Activated T-helper 1 cell treated with anti-CD3 and anti-CD28 coated beads, Interleukin-12 subunit alpha, Interleukin-12 subunit beta, Interleukin-2, Interleukin-4 antibody, amounts not matched to agents 30 ng/mL and 10 ng/mL and 1 ng/mL, durations not matched to agents 14 hours and 24 hours and 36 hours (primary cell): ENCODE data around the gene FBXO2. TPM values are rescaled to one million over a fixed set of nuclear protein-coding genes. Genes with fewer than 3 reads are reported as not detected.
"Not testable (repeated sequence)": the region's sequence is repeated elsewhere in the genome, so short reads cannot be mapped to it uniquely, and the experiment has no call there.

Experiments
- DNase-seq: peaks from one replicate; pipeline ENCODE4 v3.0.0; 2021; ENCODE audit warnings: low spot score
- H3K27ac Mint-ChIP-seq: one replicate; pipeline ENCODE4 v1.8.0; 2021; ENCODE audit warnings: mild to moderate bottlenecking, mixed read lengths
- H3K27me3 Mint-ChIP-seq: one replicate; pipeline ENCODE4 v1.8.0; 2022; ENCODE audit warnings: mild to moderate bottlenecking, moderate library complexity, mixed read lengths; ENCODE audit not compliant: insufficient read depth
- H3K36me3 Mint-ChIP-seq: one replicate; pipeline ENCODE4 v1.8.0; 2021; ENCODE audit warnings: low read depth, mixed read lengths
- H3K4me1 Mint-ChIP-seq: one replicate; pipeline ENCODE4 v1.8.0; 2021; ENCODE audit warnings: low read depth, mixed read lengths
- H3K4me3 Mint-ChIP-seq: one replicate; pipeline ENCODE4 v1.8.0; 2021; ENCODE audit warnings: mild to moderate bottlenecking, moderate library complexity, mixed read lengths
- H3K9me3 Mint-ChIP-seq: one replicate; pipeline ENCODE4 v1.8.0; 2021; ENCODE audit warnings: mixed read lengths
- intact Hi-C: fragments of 100-400 bp; cut with micrococcal nuclease; formaldehyde crosslinking; loops from one replicate; pipeline ENCODE4 v1.15.1; 2024
- total RNA-seq: library from RNA; stranded (reverse); gene quantifications from 2 replicates; pipeline ENCODE4 v1.2.3, GENCODE V29; 2022

FBXO2 gene
- total RNA-seq, 1 donor from 2014 or later, result 0.60 TPM

DNA sequence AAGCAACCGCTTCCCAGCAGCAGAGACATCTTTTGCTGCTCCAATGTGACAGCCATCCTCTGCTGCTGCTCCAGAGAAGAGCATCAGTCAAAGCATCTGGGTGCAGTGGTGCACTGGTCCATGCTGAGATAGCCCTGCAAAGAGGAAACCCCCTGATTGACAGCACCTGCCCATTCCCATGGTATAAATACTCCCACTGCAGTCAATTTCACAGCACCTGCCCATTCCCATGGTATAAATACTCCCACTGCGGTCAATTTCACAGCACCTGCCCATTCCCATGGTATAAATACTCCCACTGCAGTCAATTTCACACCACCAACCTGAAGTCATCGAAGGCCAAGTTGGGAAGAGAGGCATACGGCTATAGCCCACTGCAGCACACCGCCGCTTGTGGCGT, 25.5 kb downstream of the FBXO2 start:
- Mint-ChIP-seq H3K4me3 (no peak overlapping the region), H3K9me3 (no peaks in the 10 kb centered on the region), H3K36me3 (no peaks in the 10 kb centered on the region), H3K4me1 (no peaks in the 10 kb centered on the region), H3K27me3 (peaks cover 8% of the 10 kb centered on the region), H3K27ac (no peak overlapping the region)
- intact Hi-C loops, result no loop called here
- no peak for DNase-seq

DNA sequence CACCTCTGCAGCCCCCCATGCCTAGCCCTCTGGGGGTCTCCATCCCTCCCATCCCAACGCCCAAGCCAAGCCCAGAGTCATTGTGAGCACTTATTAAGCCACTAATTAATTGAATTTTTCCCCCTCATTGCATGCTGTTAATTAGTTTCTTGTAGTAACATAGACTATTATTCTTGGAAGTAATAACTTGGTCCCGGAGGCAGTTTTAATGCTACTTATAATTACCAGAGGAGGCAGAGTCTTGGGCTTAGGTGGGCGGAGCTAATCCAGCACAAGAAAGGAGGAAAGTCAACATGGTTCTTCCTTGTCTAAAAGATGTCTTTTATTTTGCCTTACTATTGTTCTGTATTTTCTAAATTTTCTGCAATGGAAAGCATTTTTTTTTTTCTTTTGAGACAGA, 27.7 kb downstream of the FBXO2 start:
- H3K27ac Mint-ChIP-seq, result no peak overlapping the region

DNA sequence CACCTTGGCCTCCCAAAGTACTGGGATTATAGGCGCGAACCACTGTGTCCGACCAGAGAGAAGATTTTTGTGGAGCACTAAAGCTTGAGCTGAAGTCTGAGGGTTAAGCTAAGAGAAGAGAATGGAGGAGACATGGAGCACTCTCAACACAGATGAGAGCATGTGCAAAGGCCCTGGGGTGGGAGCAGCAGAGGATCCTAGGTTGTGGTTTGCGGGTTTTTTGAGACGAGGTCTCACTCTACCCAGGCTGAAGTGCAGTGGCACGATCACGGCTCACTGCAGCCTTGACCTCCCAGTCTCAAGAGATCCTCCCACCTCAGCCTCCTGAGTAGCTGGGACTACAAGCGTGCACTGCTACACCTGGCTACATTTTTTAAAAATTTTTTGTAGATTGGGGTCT, 30.5 kb downstream of the FBXO2 start:
- H3K27me3 Mint-ChIP-seq, result peaks cover 13% of the 10 kb centered on the region
- H3K4me3 Mint-ChIP-seq, result no peak overlapping the region
- H3K4me1 Mint-ChIP-seq, result no peaks in the 10 kb centered on the region
- intact Hi-C loops, result no loop called here
- DNase-seq, result no peak
- H3K27ac Mint-ChIP-seq, result no peak overlapping the region
- H3K36me3 Mint-ChIP-seq, result no peaks in the 10 kb centered on the region
- H3K9me3 Mint-ChIP-seq, result no peaks in the 10 kb centered on the region

More for the DNA sequence above, 27.7 kb downstream of the FBXO2 start:
- H3K9me3 Mint-ChIP-seq, result no peaks in the 10 kb centered on the region
- peaks cover 14% of the 10 kb centered on the region for H3K27me3 Mint-ChIP-seq
- no peaks in the 10 kb centered on the region for H3K4me1 Mint-ChIP-seq
- DNase-seq, result no peak
- H3K4me3 Mint-ChIP-seq, result no peak overlapping the region
- intact Hi-C loops, result no loop called here
- H3K36me3 Mint-ChIP-seq, result no peaks in the 10 kb centered on the region

DNA sequence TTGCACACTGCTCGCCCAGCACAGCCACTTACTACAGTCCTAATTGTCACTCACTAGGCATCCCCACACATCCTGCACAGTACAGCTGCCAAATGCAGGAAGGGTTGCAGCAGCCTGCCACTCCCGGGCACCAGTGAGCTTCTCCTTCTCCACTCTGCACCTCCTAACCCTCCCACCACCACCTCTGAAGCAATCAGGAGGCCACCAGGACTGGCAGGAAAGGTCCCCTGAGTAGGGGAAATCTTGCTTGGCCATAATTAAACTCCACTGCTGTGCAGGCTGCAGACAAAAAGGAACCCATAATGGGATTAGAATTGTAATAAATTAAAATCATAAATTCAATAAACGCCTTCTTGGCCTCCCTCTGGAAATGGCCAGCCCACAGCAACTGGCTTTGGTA, 31.8 kb downstream of the FBXO2 start:
- intact Hi-C loops, result no loop called here

DNA sequence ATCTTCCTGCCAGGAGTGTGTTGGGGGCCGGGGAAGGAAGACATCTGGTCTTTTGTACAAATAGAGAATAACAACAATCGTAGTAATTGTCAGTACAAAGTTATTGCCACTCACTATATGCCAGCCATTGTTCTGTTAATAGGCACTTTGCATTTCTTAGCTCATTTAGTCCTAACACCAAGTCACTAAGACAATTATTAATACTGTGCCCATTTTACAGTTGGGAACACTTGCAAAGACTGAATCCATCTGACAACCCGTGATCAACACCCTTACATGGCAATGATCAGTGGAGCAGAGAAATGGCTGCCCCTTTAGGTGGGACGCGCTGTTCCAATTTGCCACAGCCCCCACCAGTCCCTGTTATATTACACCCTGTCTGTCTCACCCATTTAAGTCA, 33.3 kb downstream of the FBXO2 start:
- intact Hi-C loops, result no loop called here
- no peak overlapping the region for H3K27ac Mint-ChIP-seq
- H3K9me3 Mint-ChIP-seq, result no peaks in the 10 kb centered on the region
- H3K27me3 Mint-ChIP-seq, result peaks cover 6% of the 10 kb centered on the region
- no peaks in the 10 kb centered on the region for H3K4me1 Mint-ChIP-seq
- H3K36me3 Mint-ChIP-seq, result no peaks in the 10 kb centered on the region
- H3K4me3 Mint-ChIP-seq, result no peak overlapping the region
- DNase-seq, result no peak

More for the DNA sequence above, 31.8 kb downstream of the FBXO2 start:
- Mint-ChIP-seq H3K36me3 (no peaks in the 10 kb centered on the region), H3K4me3 (no peak overlapping the region), H3K27me3 (peaks cover 12% of the 10 kb centered on the region), H3K4me1 (no peaks in the 10 kb centered on the region), H3K27ac (no peak overlapping the region), H3K9me3 (no peaks in the 10 kb centered on the region)
- DNase-seq, result no peak

DNA sequence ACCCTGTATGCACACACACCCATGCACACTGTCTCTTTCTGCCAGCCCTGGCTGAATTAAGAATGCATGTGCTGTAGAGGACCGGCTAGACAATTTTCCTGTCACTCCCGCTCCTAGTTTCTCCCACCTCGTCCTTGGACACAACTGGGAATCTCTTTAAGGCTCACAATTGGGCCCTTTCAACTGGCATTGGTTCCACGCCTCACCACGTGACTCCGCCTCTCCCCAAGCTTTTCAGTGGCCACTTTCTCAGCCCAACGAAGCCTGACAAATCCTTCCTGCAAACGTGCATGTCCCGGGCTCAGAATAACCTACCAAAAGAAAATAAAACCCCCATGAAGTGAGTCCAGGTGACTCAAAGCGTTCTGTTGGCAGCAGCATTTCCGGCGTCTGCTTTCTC, 33.8 kb downstream of the FBXO2 start:
- H3K36me3 Mint-ChIP-seq, result no peaks in the 10 kb centered on the region
- peaks cover 6% of the 10 kb centered on the region for H3K27me3 Mint-ChIP-seq
- intact Hi-C loops, result no loop called here
- H3K4me1 Mint-ChIP-seq, result no peaks in the 10 kb centered on the region
- no peaks in the 10 kb centered on the region for H3K9me3 Mint-ChIP-seq
- H3K4me3 Mint-ChIP-seq, result no peak overlapping the region
- DNase-seq, result no peak
- H3K27ac Mint-ChIP-seq, result no peak overlapping the region

DNA sequence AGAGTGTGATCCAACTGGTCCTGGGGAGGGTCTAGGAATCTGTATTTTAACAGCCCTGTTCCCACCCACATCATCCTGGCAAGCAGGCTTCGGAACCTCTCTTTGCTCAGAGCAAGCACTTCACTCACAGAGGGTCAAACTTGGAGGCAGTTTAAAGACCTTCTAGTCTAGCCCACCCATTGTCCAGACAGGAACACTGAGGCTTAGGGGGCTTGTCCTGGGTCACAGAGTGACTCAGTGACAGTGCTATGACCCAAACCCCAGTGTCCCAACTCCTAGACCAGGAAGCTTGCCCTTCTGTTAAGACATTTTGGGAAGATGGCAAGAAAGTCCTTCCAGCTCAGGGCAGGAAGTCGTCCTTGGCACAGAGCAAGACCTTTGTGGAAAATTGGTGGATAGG, 36.5 kb downstream of the FBXO2 start:
- Mint-ChIP-seq H3K4me1 (no peaks in the 10 kb centered on the region), H3K27me3 (peaks cover 3% of the 10 kb centered on the region), H3K36me3 (no peaks in the 10 kb centered on the region), H3K9me3 (no peaks in the 10 kb centered on the region), H3K27ac (no peak overlapping the region), H3K4me3 (no peak overlapping the region)
- no peak for DNase-seq
- intact Hi-C loops, result no loop called here

DNA sequence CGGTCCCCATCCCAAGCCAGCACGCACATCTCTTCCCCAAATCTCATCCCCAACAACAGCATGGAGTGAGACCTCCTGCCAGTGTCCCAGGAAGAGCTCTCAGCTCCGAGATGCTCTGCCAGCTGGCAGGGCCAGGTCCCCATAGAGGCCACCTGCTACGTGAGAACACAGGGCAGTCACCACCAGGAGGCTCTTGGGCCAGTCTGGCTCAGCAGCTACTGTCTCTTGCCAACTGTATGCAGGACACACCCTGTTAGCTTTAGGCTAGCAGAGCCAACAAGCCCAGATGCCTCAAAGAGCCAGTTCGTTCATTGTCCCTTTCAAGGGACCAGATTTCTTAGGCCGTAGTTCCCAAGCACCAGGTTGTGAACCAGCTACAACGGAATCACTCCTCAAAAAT, 36.9 kb downstream of the FBXO2 start:
- H3K9me3 Mint-ChIP-seq, result no peaks in the 10 kb centered on the region
- peaks cover 3% of the 10 kb centered on the region for H3K27me3 Mint-ChIP-seq
- H3K36me3 Mint-ChIP-seq, result no peaks in the 10 kb centered on the region
- no peaks in the 10 kb centered on the region for H3K4me1 Mint-ChIP-seq
- no peak for DNase-seq
- H3K27ac Mint-ChIP-seq, result no peak overlapping the region
- intact Hi-C loops, result no loop called here
- no peak overlapping the region for H3K4me3 Mint-ChIP-seq

DNA sequence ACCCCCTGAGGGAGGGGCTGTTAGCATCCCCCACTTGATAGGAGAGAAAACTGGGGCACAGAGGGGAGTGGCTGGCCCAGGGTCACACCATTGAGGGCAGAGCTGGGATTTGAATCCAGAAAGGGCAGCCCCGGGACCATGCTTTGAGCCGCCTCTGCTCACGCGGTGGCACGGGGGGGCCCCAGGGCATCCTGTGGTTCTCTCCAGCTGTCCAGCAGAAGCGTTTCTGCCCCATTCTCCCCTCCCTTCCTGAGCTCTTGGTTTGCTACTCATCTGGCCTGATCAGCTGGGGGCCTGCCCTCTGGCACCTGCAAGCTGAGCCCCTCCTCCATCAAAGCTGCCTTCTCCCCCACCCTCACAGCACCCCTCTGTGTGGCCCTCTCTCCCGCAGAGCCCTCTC, 37.5 kb downstream of the FBXO2 start:
- H3K4me3 Mint-ChIP-seq, result no peak overlapping the region
- peaks cover 2% of the 10 kb centered on the region for H3K27me3 Mint-ChIP-seq
- no peaks in the 10 kb centered on the region for H3K36me3 Mint-ChIP-seq
- no peak overlapping the region for H3K27ac Mint-ChIP-seq
- H3K4me1 Mint-ChIP-seq, result no peaks in the 10 kb centered on the region
- intact Hi-C loops, result no loop called here
- H3K9me3 Mint-ChIP-seq, result no peaks in the 10 kb centered on the region
- DNase-seq, result no peak

DNA sequence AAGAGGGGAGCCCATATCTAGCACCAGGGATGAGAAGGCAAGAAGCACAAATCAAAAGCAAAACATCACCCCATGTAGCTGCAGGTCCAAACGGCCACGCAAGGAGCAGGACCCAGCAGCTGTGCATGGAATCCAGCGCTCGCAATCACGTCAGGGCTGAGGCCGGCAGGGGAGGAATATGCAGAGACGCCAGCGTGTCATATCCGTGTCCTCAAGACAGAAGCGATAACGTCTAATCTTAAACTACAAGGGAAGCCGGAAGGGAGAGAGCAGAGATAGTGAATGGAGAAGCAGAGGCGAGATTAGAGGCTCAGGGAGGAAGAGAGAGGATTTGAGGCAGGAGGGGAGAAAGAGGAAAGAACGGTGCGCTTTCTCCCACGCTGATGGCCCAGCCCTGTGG, 39.1 kb downstream of the FBXO2 start:
- DNase-seq, result no peak
- H3K9me3 Mint-ChIP-seq, result no peaks in the 10 kb centered on the region
- H3K4me1 Mint-ChIP-seq, result no peaks in the 10 kb centered on the region
- H3K27ac Mint-ChIP-seq, result no peak overlapping the region
- H3K36me3 Mint-ChIP-seq, result no peaks in the 10 kb centered on the region
- H3K27me3 Mint-ChIP-seq, result peaks cover 4% of the 10 kb centered on the region
- intact Hi-C loops, result no loop called here
- no peak overlapping the region for H3K4me3 Mint-ChIP-seq

DNA sequence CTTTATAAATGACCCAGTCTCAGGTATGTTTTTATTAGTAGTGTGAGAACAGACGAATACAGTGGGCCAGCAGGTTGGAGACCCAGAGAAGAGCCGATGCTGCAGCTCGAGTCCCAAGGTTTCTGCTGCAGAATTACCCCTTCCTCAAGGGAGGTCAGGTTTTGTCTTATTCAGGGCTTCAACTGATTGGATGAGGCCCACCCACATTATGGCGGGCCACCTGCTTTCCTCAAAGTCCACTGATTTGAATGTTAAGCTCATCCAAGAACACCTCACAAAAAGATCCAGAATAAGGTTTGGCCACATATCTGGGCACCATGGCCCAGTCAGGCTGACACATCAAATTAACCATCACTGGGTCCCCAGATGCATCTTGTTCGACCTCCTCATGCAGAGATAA, 40.9 kb downstream of the FBXO2 start:
- no peaks in the 10 kb centered on the region for H3K4me1 Mint-ChIP-seq
- no peak overlapping the region for H3K4me3 Mint-ChIP-seq
- DNase-seq, result no peak
- no peaks in the 10 kb centered on the region for H3K9me3 Mint-ChIP-seq
- H3K36me3 Mint-ChIP-seq, result no peaks in the 10 kb centered on the region
- H3K27ac Mint-ChIP-seq, result no peak overlapping the region
- H3K27me3 Mint-ChIP-seq, result peaks cover 4% of the 10 kb centered on the region
- intact Hi-C loops, result no loop called here

DNA sequence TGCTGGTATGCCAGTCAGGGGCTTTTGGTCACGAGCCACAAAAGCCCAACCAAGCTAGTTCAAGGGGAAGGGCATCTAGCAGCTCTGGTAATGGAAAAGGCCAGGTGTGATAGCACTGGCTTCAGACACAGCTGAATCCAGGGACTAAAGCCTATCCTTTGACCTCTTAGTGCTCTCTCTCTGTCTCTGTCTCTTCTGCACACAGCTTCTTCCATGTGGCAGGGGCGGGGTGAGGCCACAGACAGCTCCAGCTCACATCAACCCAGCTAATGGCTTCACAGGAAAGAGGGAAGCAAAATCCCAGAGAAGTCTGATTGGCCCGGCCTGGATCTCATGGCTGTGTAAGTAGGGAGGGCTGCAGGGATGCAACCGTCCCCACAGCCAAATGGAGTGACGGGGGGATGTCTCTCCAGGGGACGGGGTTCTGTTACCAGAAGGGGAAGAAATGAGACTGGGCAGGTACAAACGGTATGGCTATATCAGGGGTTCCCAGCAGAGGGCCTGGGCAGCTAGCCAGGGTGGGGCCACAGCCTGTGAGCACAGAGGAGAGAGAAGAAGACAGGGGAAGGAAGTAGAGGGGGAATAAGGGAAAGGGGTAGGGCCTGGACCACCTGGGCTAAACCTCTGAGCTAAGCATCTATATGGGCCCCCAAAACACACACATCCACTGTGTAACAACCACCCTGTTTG, 42.4 kb downstream of the FBXO2 start:
- no peak overlapping the region for H3K4me3 Mint-ChIP-seq
- peaks cover 4% of the 10 kb centered on the region for H3K27me3 Mint-ChIP-seq
- DNase-seq, result no peak
- intact Hi-C loops, result no loop called here
- H3K27ac Mint-ChIP-seq, result no peak overlapping the region
- no peaks in the 10 kb centered on the region for H3K4me1 Mint-ChIP-seq
- H3K9me3 Mint-ChIP-seq, result no peaks in the 10 kb centered on the region
- H3K36me3 Mint-ChIP-seq, result no peaks in the 10 kb centered on the region

DNA sequence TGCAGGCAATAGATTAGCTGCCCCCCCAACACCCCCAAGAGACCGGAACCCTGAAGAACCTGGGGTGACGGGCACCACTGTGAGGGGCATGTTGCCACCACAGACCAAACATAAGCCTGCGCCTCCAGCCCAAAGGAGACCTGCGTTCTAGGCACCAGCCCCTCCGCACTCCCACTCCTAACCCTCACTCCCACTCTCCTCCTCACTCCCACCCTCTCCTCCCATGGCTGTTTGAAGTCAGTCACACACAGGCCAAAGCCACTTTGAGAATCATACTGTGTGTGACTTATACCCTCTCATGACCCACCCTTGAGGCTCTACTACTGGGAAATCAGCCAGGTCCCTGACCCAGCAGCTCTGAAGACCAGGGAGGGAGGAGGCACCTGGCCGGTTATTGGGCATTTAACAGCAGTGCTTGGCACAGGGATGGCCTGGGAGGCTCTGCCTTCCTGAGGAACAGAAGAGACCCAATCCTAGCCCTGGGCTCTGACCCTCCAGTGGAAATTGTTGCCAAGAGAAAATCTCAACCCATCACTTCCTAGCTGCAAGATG, 43.5 kb downstream of the FBXO2 start:
- Mint-ChIP-seq H3K27me3 (peaks cover 4% of the 10 kb centered on the region), H3K4me3 (no peak overlapping the region), H3K27ac (no peak overlapping the region), H3K36me3 (no peaks in the 10 kb centered on the region), H3K4me1 (no peaks in the 10 kb centered on the region), H3K9me3 (no peaks in the 10 kb centered on the region)
- DNase-seq, result no peak
- intact Hi-C loops, result no loop called here

DNA sequence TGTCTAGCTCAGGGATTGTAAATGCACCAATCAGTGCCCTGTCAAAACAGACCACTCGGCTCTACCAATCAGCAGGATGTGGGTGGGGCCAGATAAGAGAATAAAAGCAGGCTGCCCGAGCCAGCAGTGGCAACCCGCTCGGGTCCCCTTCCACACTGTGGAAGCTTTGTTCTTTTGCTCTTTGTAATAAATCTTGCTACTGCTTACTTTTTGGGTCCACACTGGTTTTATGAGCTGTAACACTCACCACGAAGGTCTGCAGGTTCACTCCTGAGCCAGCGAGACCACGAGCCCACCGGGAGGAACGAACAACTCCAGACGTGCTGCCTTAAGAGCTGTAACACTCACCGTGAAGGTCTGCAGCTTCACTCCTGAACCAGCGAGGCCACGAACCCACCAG, 44.9 kb downstream of the FBXO2 start:
- H3K4me3 Mint-ChIP-seq, DNase-seq, H3K36me3 Mint-ChIP-seq, H3K9me3 Mint-ChIP-seq, intact Hi-C loops, H3K27ac Mint-ChIP-seq, H3K4me1 Mint-ChIP-seq, H3K27me3 Mint-ChIP-seq: not testable (repeated sequence)
